HEK293 (cell line): ENCODE results near the gene CBX2.

Experiments used
- ATF2 ChIP-seq: fragments of 450-650 bp; formaldehyde crosslinking; IDR thresholded peaks from 2 replicates; pipeline ENCODE4 v1.5.1; 2016; ENCODE audit warnings: missing biosample characterization, missing genetic modification characterization, low read depth
- CTCF ChIP-seq: fragments of 450-650 bp; formaldehyde crosslinking; IDR thresholded peaks from 2 replicates; pipeline ENCODE4 v1.5.1; 2016; ENCODE audit warnings: missing biosample characterization, missing genetic modification characterization
- KLF9 ChIP-seq: fragments of 450-650 bp; formaldehyde crosslinking; IDR thresholded peaks from 2 replicates; pipeline ENCODE4 v1.5.1; 2016; ENCODE audit warnings: missing biosample characterization, missing genetic modification characterization, low read depth
- MZF1 ChIP-seq: fragments of 450-650 bp; formaldehyde crosslinking; IDR thresholded peaks from 2 replicates; pipeline ENCODE4 v1.5.1; 2017; ENCODE audit warnings: missing biosample characterization, missing genetic modification characterization, borderline replicate concordance
- OVOL3 ChIP-seq: fragments of 450-650 bp; formaldehyde crosslinking; IDR thresholded peaks from 2 replicates; pipeline ENCODE4 v1.5.1; 2016; ENCODE audit warnings: missing biosample characterization, missing genetic modification characterization
- SCRT2 ChIP-seq: fragments of 450-650 bp; formaldehyde crosslinking; IDR thresholded peaks from 2 replicates; pipeline ENCODE4 v1.5.1; 2016; ENCODE audit warnings: missing biosample characterization, missing genetic modification characterization
- SP7 ChIP-seq: fragments of 450-650 bp; formaldehyde crosslinking; IDR thresholded peaks from 2 replicates; pipeline ENCODE4 v1.5.1; 2016; ENCODE audit warnings: missing biosample characterization, missing genetic modification characterization
- ZBTB20 ChIP-seq: fragments of 450-650 bp; formaldehyde crosslinking; IDR thresholded peaks from 2 replicates; pipeline ENCODE4 v1.5.1; 2016; ENCODE audit warnings: missing biosample characterization, missing genetic modification characterization
- ZBTB49 ChIP-seq: fragments of 450-650 bp; formaldehyde crosslinking; IDR thresholded peaks from 2 replicates; pipeline ENCODE4 v1.5.1; 2016; ENCODE audit warnings: missing biosample characterization, missing genetic modification characterization, low read depth
- ZBTB7A ChIP-seq: fragments of 450-650 bp; formaldehyde crosslinking; IDR thresholded peaks from 2 replicates; pipeline ENCODE4 v1.5.1; 2016; ENCODE audit warnings: low read depth, missing biosample characterization, missing genetic modification characterization
- ZNF112 ChIP-seq: fragments of 450-650 bp; formaldehyde crosslinking; IDR thresholded peaks from 2 replicates; pipeline ENCODE4 v1.5.0; 2017; ENCODE audit warnings: missing biosample characterization, missing genetic modification characterization
- ZNF133 ChIP-seq: fragments of 450-650 bp; formaldehyde crosslinking; IDR thresholded peaks from 2 replicates; pipeline ENCODE4 v1.5.1; 2016; ENCODE audit warnings: missing biosample characterization, missing genetic modification characterization
- ZNF138 ChIP-seq: fragments of 450-650 bp; formaldehyde crosslinking; IDR thresholded peaks from 2 replicates; pipeline ENCODE4 v1.5.1; 2016; ENCODE audit warnings: missing biosample characterization, missing genetic modification characterization, borderline replicate concordance
- ZNF148 ChIP-seq: fragments of 450-650 bp; formaldehyde crosslinking; IDR thresholded peaks from 2 replicates; pipeline ENCODE4 v1.5.0; 2017; ENCODE audit warnings: missing biosample characterization, missing genetic modification characterization, borderline replicate concordance
- ZNF155 ChIP-seq: fragments of 450-650 bp; formaldehyde crosslinking; IDR thresholded peaks from 2 replicates; pipeline ENCODE4 v1.5.1; 2016; ENCODE audit warnings: missing biosample characterization, missing genetic modification characterization
- ZNF23 ChIP-seq: fragments of 450-650 bp; formaldehyde crosslinking; IDR thresholded peaks from 2 replicates; pipeline ENCODE4 v1.5.1; 2016; ENCODE audit warnings: missing biosample characterization, missing genetic modification characterization, borderline replicate concordance
- ZNF248 ChIP-seq: fragments of 450-650 bp; formaldehyde crosslinking; IDR thresholded peaks from 2 replicates; pipeline ENCODE4 v1.5.1; 2017; ENCODE audit warnings: missing biosample characterization, missing genetic modification characterization
- ZNF335 ChIP-seq: fragments of 450-650 bp; formaldehyde crosslinking; conservative IDR thresholded peaks from 2 replicates; pipeline ENCODE4 v1.5.1; 2016; ENCODE audit warnings: missing biosample characterization, missing genetic modification characterization
- ZNF391 ChIP-seq: fragments of 450-650 bp; formaldehyde crosslinking; IDR thresholded peaks from 2 replicates; pipeline ENCODE4 v1.5.1; 2016; ENCODE audit warnings: low read depth, missing biosample characterization, missing genetic modification characterization, borderline replicate concordance
- ZNF426 ChIP-seq: fragments of 450-650 bp; formaldehyde crosslinking; IDR thresholded peaks from 2 replicates; pipeline ENCODE4 v1.5.1; 2017; ENCODE audit warnings: missing biosample characterization, missing genetic modification characterization, mild to moderate bottlenecking, inconsistent platforms, moderate library complexity
- ZNF514 ChIP-seq: fragments of 450-650 bp; formaldehyde crosslinking; IDR thresholded peaks from 2 replicates; pipeline ENCODE4 v1.5.1; 2016; ENCODE audit warnings: missing biosample characterization, missing genetic modification characterization
- ZNF529 ChIP-seq: fragments of 450-650 bp; formaldehyde crosslinking; IDR thresholded peaks from 2 replicates; pipeline ENCODE4 v1.5.1; 2017; ENCODE audit warnings: missing genetic modification characterization, missing biosample characterization; ENCODE audit not compliant: insufficient replicate concordance
- ZNF549 ChIP-seq: fragments of 450-650 bp; IDR thresholded peaks from 2 replicates; pipeline ENCODE4 v1.5.1; 2018; ENCODE audit warnings: missing biosample characterization, missing genetic modification characterization, mild to moderate bottlenecking, inconsistent platforms, moderate library complexity
- ZNF621 ChIP-seq: fragments of 450-650 bp; formaldehyde crosslinking; IDR thresholded peaks from 2 replicates; pipeline ENCODE4 v1.5.1; 2017; ENCODE audit warnings: missing biosample characterization, missing genetic modification characterization
- ZNF768 ChIP-seq: fragments of 450-650 bp; formaldehyde crosslinking; IDR thresholded peaks from 2 replicates; pipeline ENCODE4 v1.5.1; 2018; ENCODE audit warnings: missing biosample characterization, mild to moderate bottlenecking, missing genetic modification characterization
- ZNF777 ChIP-seq: fragments of 450-650 bp; formaldehyde crosslinking; IDR thresholded peaks from 2 replicates; pipeline ENCODE4 v1.5.1; 2017; ENCODE audit warnings: missing biosample characterization, missing genetic modification characterization, borderline replicate concordance
- ZNF785 ChIP-seq: fragments of 450-650 bp; formaldehyde crosslinking; IDR thresholded peaks from 2 replicates; pipeline ENCODE4 v1.5.1; 2016; ENCODE audit warnings: missing biosample characterization, missing genetic modification characterization
- ZXDB ChIP-seq: fragments of 450-650 bp; formaldehyde crosslinking; IDR thresholded peaks from 2 replicates; pipeline ENCODE4 v1.5.1; 2016; ENCODE audit warnings: missing biosample characterization, missing genetic modification characterization
- TF ChIP-seq, protein P1 (sequence below): fragments of 450-650 bp; formaldehyde crosslinking; IDR thresholded peaks from 2 replicates; pipeline ENCODE4 v1.5.1; 2016; ENCODE audit warnings: missing biosample characterization, missing genetic modification characterization

CBX2 gene

DNA sequence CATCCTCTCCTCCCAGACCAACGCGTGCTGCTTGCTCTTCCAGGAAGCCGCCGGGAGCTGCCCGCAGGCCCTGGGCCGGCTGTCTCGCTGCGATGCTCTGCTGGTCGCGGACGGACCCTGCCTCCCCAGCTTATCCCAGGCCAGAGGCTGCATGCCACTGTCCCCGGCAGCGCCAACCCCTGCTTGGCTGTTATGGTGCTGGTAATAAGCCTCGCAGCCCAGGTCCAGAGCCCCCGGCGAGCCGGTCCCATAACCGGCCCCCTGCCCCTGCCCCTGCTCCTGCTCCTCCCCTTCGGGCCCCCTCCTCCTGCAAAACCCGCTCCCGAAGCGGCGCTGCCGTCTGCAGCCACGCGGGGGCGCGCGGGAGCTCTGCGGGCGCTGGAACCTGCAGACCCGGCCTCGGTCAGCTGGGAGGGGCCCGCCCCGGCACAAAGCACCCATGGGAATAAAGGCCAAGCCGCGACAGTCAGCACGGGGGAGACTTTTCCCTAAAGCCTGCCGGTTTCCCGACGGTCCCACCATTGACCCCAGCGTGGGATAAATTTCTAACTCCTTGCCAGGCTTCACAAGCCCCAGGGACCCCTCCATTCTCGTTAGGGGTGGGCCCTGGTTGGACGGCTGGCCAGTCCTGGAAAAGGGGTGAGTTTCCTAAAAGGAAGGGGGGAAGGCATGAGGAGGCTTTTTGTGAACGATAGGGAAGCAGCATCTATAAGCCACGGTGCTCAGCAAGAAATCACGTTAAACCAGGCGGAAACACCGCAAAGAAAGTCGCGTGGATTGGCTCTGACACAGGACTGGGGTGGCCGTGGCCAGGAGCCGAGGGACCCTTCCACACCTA lies 36.0 kb upstream of the CBX2 start (continued):
- TF ChIP-seq ZNF23 (tag by site-specific recombination), result no peak
- TF ChIP-seq ZNF529, result no peak
- TF ChIP-seq SP7 (tag by site-specific recombination), result peak; percentile 53; the same call in 1 of the 2 replicates
- TF ChIP-seq ZNF549 (tag by site-specific recombination), result no peak
- TF ChIP-seq ZNF777 (tag by site-specific recombination), result no peak; the same call in 1 of the 2 replicates
- TF ChIP-seq ZNF155 (tag by site-specific recombination), result no peak
- TF ChIP-seq ZNF112 (tag by site-specific recombination), result no peak
- peak; percentile 53; the same call in 1 of the 2 replicates for TF ChIP-seq ZNF335 (tag by site-specific recombination)
- no peak for TF ChIP-seq ATF2 (tag by site-specific recombination)
- TF ChIP-seq ZNF133, result no peak
- no peak for TF ChIP-seq ZNF248 (tag by site-specific recombination)
- TF ChIP-seq KLF9, result 0 out of 2 replicates have a peak, but pooled peaks have one; percentile 48
- no peak for TF ChIP-seq ZNF391 (tag by site-specific recombination)
- TF ChIP-seq OVOL3, result no peak
- TF ChIP-seq ZNF138 (tag by site-specific recombination), result no peak
- TF ChIP-seq CTCF, result peak; percentile 93
- TF ChIP-seq ZNF426 (tag by site-specific recombination), result no peak
- TF ChIP-seq ZBTB7A, result no peak
- TF ChIP-seq ZNF514 (tag by site-specific recombination), result no peak
- TF ChIP-seq ZBTB49 (tag by site-specific recombination), result no peak
- peak; percentile 24; the same call in 1 of the 2 replicates for TF ChIP-seq ZBTB20 (tag by site-specific recombination)
- TF ChIP-seq ZNF621 (tag by site-specific recombination), result no peak
- no peak for TF ChIP-seq ZNF785 (tag by site-specific recombination)
- no peak for TF ChIP-seq ZNF768 (tag by site-specific recombination)
- TF ChIP-seq, protein P1, sequence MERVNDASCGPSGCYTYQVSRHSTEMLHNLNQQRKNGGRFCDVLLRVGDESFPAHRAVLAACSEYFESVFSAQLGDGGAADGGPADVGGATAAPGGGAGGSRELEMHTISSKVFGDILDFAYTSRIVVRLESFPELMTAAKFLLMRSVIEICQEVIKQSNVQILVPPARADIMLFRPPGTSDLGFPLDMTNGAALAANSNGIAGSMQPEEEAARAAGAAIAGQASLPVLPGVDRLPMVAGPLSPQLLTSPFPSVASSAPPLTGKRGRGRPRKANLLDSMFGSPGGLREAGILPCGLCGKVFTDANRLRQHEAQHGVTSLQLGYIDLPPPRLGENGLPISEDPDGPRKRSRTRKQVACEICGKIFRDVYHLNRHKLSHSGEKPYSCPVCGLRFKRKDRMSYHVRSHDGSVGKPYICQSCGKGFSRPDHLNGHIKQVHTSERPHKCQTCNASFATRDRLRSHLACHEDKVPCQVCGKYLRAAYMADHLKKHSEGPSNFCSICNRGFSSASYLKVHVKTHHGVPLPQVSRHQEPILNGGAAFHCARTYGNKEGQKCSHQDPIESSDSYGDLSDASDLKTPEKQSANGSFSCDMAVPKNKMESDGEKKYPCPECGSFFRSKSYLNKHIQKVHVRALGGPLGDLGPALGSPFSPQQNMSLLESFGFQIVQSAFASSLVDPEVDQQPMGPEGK (tag by site-specific recombination), result peak; percentile 97
- no peak for TF ChIP-seq ZNF148 (tag by site-specific recombination)
- no peak for TF ChIP-seq SCRT2 (tag by site-specific recombination)
- no peak for TF ChIP-seq ZXDB (tag by site-specific recombination)
- TF ChIP-seq MZF1 (tag by site-specific recombination), result no peak
